Uterus (tissue), 4 donors: Measurements from ENCODE around the gene DNAJC17. TPM values are rescaled to one million over a fixed set of nuclear protein-coding genes. Genes with fewer than 3 reads are reported as not detected.

Source experiments
- DNase-seq, 2 donors: peaks; one replicate each; pipeline ENCODE4 v3.0.0-alpha.2; 2019 to 2020
- H3K27ac ChIP-seq, 2 donors: fragments of 200-600 bp; sonication (generic); 1 replicate in 1 of 2; 2 replicates in 1 of 2; pipeline ENCODE4 v1.5.1; 2016 to 2018
- H3K27me3 ChIP-seq, 2 donors: fragments of 200-600 bp; sonication (generic); one replicate each; pipeline ENCODE4 v1.5.1; 2018 to 2019; ENCODE audit warnings: control low read depth in 1 of 2
- H3K36me3 ChIP-seq, 2 donors: fragments of 200-600 bp; sonication (generic); one replicate each; pipeline ENCODE4 v1.5.1; 2019; ENCODE audit warnings: control low read depth in 1 of 2
- H3K4me1 ChIP-seq, 2 donors: fragments of 200-600 bp; sonication (generic); one replicate each; pipeline ENCODE4 v1.5.1; 2018 to 2019; ENCODE audit warnings: control low read depth in 1 of 2
- H3K4me3 ChIP-seq, 2 donors: fragments of 200-600 bp; sonication (generic); 1 replicate in 1 of 2; 2 replicates in 1 of 2; pipeline ENCODE4 v1.5.1; 2018 to 2019; ENCODE audit warnings: mild to moderate bottlenecking in 1 of 2
- H3K9me3 ChIP-seq, 2 donors: fragments of 200-600 bp; sonication (generic); one replicate each; pipeline ENCODE4 v1.5.1; 2019; ENCODE audit warnings: control low read depth in 1 of 2
- CTCF ChIP-seq, 4 experiments: fragments of 200-600 bp in 2 of 4; fragments of 450-650 bp in 2 of 4; sonication (generic) in 2 of 4; IDR thresholded peaks; one replicate each; pipeline ENCODE4 v1.5.1; 2016 to 2019; ENCODE audit warnings: antibody characterized with exemption in 4 of 4, mild to moderate bottlenecking in 2 of 4, moderate library complexity in 1 of 4
- POLR2A ChIP-seq, 2 donors: fragments of 450-650 bp; IDR thresholded peaks; one replicate each; pipeline ENCODE4 v1.6.1; 2016; ENCODE audit warnings: antibody characterized with exemption in 2 of 2, mild to moderate bottlenecking in 1 of 2, moderate library complexity in 1 of 2
- intact Hi-C: fragments of 100-400 bp; cut with DNase I; formaldehyde crosslinking; loops from one replicate; pipeline ENCODE4 v1.15.1; 2023; ENCODE audit warnings: low total_unique reads
- total RNA-seq, 4 donors: library from RNA; depleted of rRNA in 3 of 4; stranded (reverse); fragments of >200 nt in 3 of 4; gene quantifications; one replicate each; pipeline versions ENCODE4 v1.1.0 to v1.2.4, GENCODE V29; 2014 to 2023
- donor health status: DM: yes; HTN: yes; CAD: no.

DNAJC17 gene
- total RNA-seq, 4 donors from 2014 or later: 6.1 to 79.4 (median 32.5) TPM

- TF ChIP-seq CTCF (IDR thresholded peaks at IDR 0.05) (no peak), POLR2A (IDR thresholded peaks at IDR 0.05) (no peak)
- no peak overlapping the region for H3K27ac ChIP-seq
- H3K27me3 ChIP-seq: no peaks in the 10 kb centered on the region
- H3K4me3 ChIP-seq: no peak overlapping the region
- intact Hi-C loops: no loop called here
- no peaks in the 10 kb centered on the region for H3K36me3 ChIP-seq
- H3K4me1 ChIP-seq: no peaks in the 10 kb centered on the region
- DNase-seq: no peak
- no peaks in the 10 kb centered on the region for H3K9me3 ChIP-seq
Measured at GRCh38 chr15:40775007-40775406, 32.3 kb downstream of the DNAJC17 start.

GRCh38 chr15:40773902-40774301 is 33.4 kb downstream of the DNAJC17 start:
- no peaks in the 10 kb centered on the region for H3K4me1 ChIP-seq
- no peaks in the 10 kb centered on the region for H3K27me3 ChIP-seq
- H3K36me3 ChIP-seq: no peaks in the 10 kb centered on the region
- H3K27ac ChIP-seq: no peak overlapping the region
- no peak for DNase-seq
- H3K4me3 ChIP-seq: no peak overlapping the region
- intact Hi-C loops: no loop called here
- no peaks in the 10 kb centered on the region for H3K9me3 ChIP-seq
- TF ChIP-seq POLR2A (IDR thresholded peaks at IDR 0.05): no peak
- no peak for TF ChIP-seq CTCF (IDR thresholded peaks at IDR 0.05)

- TF ChIP-seq POLR2A (IDR thresholded peaks at IDR 0.05) (no peak), CTCF (IDR thresholded peaks at IDR 0.05) (no peak)
- no peak for DNase-seq
- no peaks in the 10 kb centered on the region for H3K36me3 ChIP-seq
- no peak overlapping the region for H3K27ac ChIP-seq
- no peaks in the 10 kb centered on the region for H3K9me3 ChIP-seq
- H3K27me3 ChIP-seq: no peaks in the 10 kb centered on the region
- H3K4me3 ChIP-seq: no peak overlapping the region
- H3K4me1 ChIP-seq: no peaks in the 10 kb centered on the region
- intact Hi-C loops: no loop called here
Measured at GRCh38 chr15:40773496-40773895, 33.8 kb downstream of the DNAJC17 start.

- Histone ChIP-seq H3K4me3 (no peak overlapping the region), H3K9me3 (no peaks in the 10 kb centered on the region), H3K27ac (no peak overlapping the region), H3K27me3 (no peaks in the 10 kb centered on the region), H3K4me1 (no peaks in the 10 kb centered on the region), H3K36me3 (no peaks in the 10 kb centered on the region)
- no peak for DNase-seq
- TF ChIP-seq POLR2A (IDR thresholded peaks at IDR 0.05) (no peak), CTCF (IDR thresholded peaks at IDR 0.05) (no peak)
- intact Hi-C loops: no loop called here
Measured at GRCh38 chr15:40772014-40772413, 35.3 kb downstream of the DNAJC17 start.

GRCh38 chr15:40771242-40771641 is 36.0 kb downstream of the DNAJC17 start:
- intact Hi-C loops: no loop called here
- H3K27ac ChIP-seq: no peak overlapping the region
- DNase-seq: no peak
- no peaks in the 10 kb centered on the region for H3K36me3 ChIP-seq
- H3K4me3 ChIP-seq: no peak overlapping the region
- no peaks in the 10 kb centered on the region for H3K4me1 ChIP-seq
- TF ChIP-seq POLR2A (IDR thresholded peaks at IDR 0.05): no peak
- no peaks in the 10 kb centered on the region for H3K27me3 ChIP-seq
- H3K9me3 ChIP-seq: no peaks in the 10 kb centered on the region

GRCh38 chr15:40770147-40770721 is 37.0 kb downstream of the DNAJC17 start:
- DNase-seq: no peak
- H3K9me3 ChIP-seq: no peaks in the 10 kb centered on the region
- peak overlapping the region; percentile 32 to 70 for H3K27ac ChIP-seq
- no peaks in the 10 kb centered on the region for H3K36me3 ChIP-seq
- TF ChIP-seq CTCF (IDR thresholded peaks at IDR 0.05): no peak
- no peak for TF ChIP-seq POLR2A (IDR thresholded peaks at IDR 0.05)
- intact Hi-C loops: no loop called here
- no peaks in the 10 kb centered on the region for H3K4me1 ChIP-seq
- H3K4me3 ChIP-seq: no peak overlapping the region
- no peaks in the 10 kb centered on the region for H3K27me3 ChIP-seq
